PFSK-1 (cell line): ENCODE data around the gene NKAIN2.

ENCODE experiments used
- FOXP2 ChIP-seq: optimal IDR thresholded peaks from 2 replicates; pipeline ENCODE3; 2011; ENCODE audit warnings: borderline replicate concordance, control low read depth, inconsistent platforms; ENCODE audit not compliant: insufficient read depth; ENCODE audit errors: extremely low read length, extremely low read depth
- POLR2AphosphoS5 ChIP-seq: IDR thresholded peaks from 2 replicates; pipeline ENCODE4 v1.6.1; 2012; ENCODE audit warnings: low read depth, mild to moderate bottlenecking, control low read depth, low read length, moderate library complexity
- REST ChIP-seq, 2 experiments: IDR thresholded peaks; 2 replicates each; pipeline versions ENCODE4 v1.6.1 to v1.8.0; 2011 to 2012; ENCODE audit warnings: low read depth in 2 of 2, low read length in 2 of 2, control low read depth in 1 of 2, inconsistent platforms in 1 of 2, mild to moderate bottlenecking in 1 of 2, moderate library complexity in 1 of 2; ENCODE audit not compliant: insufficient read depth in 1 of 2
- SIN3A ChIP-seq: IDR thresholded peaks from 2 replicates; pipeline ENCODE4 v1.6.1; 2012; ENCODE audit warnings: mild to moderate bottlenecking, low read length, moderate library complexity, borderline replicate concordance; ENCODE audit not compliant: insufficient read depth
- TAF1 ChIP-seq: IDR thresholded peaks from 2 replicates; pipeline ENCODE4 v1.6.1; 2012; ENCODE audit warnings: low read length, control low read depth, borderline replicate concordance; ENCODE audit not compliant: insufficient read depth

NKAIN2 gene

GRCh38 chr6:123997223-123997622 lies 193.6 kb downstream of the NKAIN2 start:
- no peak for TF ChIP-seq POLR2AphosphoS5
- no peak for TF ChIP-seq FOXP2
- TF ChIP-seq TAF1, result no peak
- no peak for TF ChIP-seq SIN3A
- no peak for TF ChIP-seq REST (IDR thresholded peaks at IDR 0.05; ENCODE audit: insufficient read depth in 1 of 2, low read depth in 2 of 2, low read length in 2 of 2)

DNA sequence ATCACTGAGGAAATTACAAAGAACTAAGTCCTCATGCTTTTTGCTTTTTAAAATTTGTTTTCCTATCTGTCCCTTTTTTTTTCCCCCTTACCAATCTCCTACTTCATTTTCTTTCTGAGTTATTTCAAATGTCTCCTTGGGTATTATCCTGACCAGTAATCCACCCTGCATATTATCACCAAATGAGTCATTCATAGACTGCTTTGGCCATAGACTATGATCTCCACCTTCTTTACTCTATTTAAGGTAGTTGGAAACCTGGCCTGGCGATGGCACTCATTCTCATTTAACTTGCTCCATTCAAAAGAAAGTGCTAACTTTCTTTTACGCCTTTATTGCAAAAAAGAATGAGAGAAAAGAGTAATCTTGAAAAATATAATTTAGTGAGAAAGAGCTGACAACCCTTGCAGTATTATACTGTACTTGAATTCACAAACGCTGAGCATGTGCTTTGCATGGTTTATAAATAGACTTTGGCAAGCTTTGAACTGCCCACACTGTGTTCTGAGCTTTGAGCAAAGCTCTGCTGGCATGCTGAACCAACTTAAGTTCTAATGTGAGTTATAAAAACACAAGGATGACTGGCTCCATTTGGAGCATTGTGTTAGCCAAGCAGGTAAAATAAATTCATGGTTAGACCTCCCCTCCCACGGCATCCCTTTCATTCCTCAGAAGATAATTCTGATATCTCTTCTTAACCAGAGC lies 198.9 kb downstream of the NKAIN2 start:
- TF ChIP-seq FOXP2 (no peak), POLR2AphosphoS5 (no peak), TAF1 (no peak), REST (IDR thresholded peaks at IDR 0.05; ENCODE audit: insufficient read depth in 1 of 2, low read depth in 2 of 2, low read length in 2 of 2) (no peak), SIN3A (no peak)

GRCh38 chr6:124007266-124007665 lies 203.6 kb downstream of the NKAIN2 start:
- TF ChIP-seq TAF1 (no peak), REST (IDR thresholded peaks at IDR 0.05; ENCODE audit: insufficient read depth in 1 of 2, low read depth in 2 of 2, low read length in 2 of 2) (no peak), POLR2AphosphoS5 (no peak), FOXP2 (no peak), SIN3A (no peak)

DNA sequence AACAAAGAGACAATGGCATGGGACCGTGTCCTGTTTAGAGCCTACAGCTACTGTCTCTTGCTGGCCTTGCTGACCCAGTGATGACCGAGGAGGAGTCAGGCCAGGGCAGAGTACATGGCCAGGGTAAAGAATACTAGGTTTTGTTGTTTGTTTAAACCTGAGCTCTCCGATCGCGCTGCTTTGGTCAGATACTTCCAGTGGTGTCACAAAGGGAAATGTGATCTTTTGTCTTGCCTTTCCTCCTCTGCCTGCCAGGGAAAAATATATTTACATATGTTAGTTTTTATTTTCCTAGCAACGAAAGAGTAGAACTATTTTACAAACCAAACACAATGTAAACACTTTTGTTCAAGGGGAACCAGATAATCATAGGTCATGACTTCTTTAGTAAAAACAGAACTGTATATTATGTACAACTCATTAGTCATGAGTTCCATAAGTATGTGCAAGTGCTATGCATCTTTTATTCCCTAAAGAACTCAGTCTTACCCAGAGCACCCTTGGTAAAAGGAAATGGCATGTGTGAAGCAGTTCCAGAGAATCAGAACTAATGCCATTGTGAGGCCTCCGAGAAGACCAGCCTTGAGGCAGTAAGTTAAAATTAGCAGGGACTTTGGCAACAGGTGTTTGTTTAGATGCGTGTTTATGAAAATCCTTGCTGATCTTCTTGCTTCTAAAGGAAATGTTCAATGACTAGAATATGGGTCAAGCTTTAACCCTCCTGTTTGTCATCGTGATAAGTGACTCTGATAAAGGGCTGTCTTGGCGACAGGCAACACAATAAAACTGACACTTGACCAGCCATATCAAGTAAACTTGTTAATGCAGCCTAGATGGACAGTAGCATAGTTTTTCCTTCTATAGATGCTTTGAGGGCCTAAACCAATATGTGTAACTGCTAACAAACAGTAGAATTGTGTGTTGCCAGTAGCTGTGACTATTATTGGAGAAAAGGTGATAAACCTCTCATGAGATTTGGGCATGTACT lies 204.6 kb downstream of the NKAIN2 start:
- TF ChIP-seq TAF1 (no peak), POLR2AphosphoS5 (no peak), REST (IDR thresholded peaks at IDR 0.05; ENCODE audit: insufficient read depth in 1 of 2, low read depth in 2 of 2, low read length in 2 of 2) (no peak), FOXP2 (no peak), SIN3A (no peak)
